Putamen (tissue), 1 donor: Measurements from ENCODE around the gene AMPH.
A peak's percentile ranks its signal among the peaks of the same experiment; 100 is the strongest.

Experiments
- DNase-seq: peaks from one replicate; pipeline ENCODE4 v3.0.0-alpha.2; 2016; ENCODE audit warnings: low spot score

The AMPH gene

DNA sequence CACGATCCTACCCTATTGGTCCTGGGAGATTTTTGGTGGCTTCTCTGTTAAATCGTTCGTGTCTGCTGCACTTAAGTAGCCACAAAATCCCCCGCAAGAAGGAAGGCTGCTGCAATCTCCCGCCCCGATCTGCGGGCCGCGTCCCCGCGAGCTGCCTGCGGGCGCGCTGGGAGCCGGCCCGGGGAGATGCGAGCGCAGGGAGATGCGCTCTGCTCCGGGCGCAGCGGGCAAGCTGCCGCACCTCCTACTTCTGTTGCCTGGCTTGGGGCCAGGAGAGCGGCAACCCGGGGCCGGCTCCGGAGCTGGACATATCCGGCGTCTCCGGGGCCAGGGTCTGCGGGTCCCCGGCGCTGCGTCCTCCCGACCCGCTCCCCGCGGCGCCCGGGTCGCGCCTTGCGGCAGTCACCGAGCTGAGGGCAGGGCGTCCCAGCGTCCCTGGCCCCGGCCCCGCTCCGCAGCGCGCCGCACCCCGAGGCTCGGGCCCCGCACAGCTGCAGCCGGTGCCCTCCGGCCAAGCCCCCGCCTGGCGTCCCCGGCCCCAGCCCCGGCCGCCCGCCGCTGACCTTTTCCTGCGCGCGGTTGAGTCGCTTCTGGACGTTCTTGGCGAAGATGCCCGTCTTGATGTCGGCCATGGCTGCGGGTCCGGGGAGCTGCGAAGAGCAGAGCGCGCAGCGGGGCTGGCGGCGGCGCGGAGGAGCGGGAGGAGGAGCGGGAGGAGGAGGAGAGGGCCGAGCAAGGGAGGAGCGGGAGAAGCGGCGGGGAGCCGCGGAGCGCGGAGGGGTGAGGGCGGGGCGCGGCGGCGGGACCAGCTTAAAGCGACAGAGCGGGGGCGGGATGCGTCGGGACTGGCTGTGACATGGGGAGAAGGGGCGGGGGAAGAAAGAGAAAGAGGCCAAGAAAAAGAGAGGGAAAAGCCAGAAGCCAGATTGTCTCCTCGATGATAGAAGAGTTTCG, at the start of gene AMPH:
TSS of gene AMPH (minus strand) at position 654 of the 954 bp plus-strand sequence. CDS start at position 632, 22 bp downstream.
- peak; percentile 66 for DNase-seq

DNA sequence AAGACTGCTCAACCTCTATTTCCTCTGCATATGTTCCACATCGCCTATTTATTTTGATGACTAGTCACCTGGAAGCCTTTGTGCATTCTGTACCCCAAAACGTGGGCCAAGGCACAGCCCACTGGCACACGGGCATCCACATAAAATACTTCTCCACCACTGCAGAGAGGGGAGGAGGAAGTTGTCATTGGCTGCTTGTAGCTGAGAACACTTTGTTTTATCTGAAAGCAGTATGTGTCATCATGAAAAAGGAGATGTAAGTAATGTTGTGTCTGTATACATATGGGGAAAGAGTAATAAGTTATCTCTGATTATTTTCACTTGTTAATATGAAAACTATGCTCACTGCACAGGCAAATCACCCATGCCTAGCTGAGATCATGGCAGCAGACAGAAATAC, 48.2 kb upstream of the AMPH start:
- no peak for DNase-seq

DNA sequence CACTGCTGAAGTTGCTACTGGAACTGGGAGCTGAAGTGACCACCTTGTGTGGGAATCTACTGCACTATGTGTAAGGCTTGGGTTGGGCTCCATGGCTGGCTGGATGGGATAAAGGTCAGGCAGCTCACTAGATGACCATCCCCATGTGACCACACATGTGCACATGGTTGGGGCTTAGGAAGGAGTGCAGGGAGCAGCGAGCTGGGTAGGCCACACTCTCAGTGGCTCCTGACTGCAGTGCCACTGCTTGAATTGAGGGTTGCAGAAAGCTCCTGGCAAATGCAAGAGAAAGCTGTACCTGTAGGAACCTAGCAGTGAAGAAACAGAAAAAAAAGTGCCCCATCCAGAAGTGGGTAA, 47.5 kb upstream of the AMPH start:
- DNase-seq, result no peak

DNA sequence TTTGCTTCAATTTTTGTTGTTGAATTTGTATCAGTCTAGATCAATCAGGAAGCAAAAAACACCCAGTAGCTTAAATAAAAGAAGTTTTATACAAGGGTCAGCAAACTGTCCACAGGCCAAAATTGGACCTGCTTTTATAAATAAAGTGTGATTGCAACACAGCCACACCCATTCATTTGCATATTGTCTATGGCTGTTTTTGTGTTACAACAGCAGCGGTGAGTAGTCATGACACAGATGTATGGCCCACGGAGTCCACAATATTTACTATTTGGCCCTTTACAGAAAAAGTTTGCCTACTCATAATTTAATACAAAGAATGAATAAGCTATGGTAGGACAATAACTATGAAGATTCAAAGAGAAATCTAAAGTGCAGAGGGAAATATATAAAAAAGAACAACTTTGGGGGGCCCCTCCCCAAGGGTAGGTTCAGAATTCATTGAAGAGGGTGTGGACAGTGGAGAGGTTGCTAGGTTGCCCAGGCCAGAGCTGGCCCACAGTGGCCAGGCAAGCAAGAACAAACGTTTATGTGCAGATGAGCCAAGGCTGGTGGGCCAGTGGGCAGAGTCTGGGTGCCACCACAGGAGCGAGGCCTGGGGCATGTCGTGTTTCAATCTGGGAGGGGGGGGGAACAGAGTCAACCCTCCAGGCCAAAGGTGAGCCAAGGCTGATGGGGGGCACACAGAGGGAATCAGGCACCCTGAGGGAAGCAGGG, 47.0 kb upstream of the AMPH start:
- no peak for DNase-seq

- no peak for DNase-seq
These were observed 44.4 kb upstream of the AMPH start for GRCh38 chr7:38675494-38676106.

GRCh38 chr7:38674513-38674912, 43.3 kb upstream of the AMPH start:
- DNase-seq, result no peak

- DNase-seq, result no peak
These were observed 42.6 kb upstream of the AMPH start for GRCh38 chr7:38673795-38674194.

DNA sequence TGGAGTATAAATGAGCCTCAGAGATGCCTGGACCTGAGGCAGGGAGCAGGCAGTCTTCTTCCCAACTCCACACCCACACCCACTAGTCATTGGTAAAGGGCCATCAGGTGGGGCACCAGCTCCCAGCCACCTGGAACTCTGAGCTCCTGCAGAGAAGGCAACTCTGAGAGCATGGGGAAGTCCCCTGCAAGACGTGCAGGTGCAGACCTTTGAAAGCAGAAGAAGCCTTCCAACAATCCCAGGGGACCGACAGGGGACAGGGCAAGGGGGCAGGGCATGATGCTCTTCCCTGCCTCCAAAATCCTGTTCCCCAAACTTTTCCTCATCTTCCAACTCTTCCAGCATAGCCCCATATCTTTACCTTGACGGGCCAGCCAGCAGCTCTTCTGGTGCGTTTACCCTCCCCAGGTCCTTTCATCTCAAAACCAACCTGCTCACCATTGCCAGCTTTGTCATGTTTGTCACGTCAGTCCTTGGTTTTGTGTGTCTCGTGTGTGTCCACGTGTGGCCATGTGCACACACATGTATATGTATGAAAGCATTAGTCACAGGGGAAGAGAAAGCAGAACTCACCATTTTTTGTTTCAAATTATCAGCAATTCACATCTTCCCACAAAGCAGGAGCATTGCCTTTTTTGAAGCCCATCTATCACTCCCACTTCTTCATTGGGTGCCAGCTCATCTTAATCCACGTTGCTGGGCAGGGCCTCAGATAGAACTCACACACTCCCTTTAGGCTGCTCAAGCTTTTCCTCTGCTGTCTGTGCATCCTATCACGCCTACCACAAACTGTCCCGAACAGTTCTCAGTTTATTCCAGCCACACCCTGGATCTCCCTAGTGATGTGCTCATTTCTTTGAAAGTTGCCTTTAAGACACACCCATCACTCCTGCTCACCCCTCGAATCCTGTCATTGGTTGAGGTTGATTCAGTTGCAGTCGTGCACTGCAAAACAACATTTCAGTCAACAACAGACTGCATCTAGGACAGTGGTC, 41.0 kb upstream of the AMPH start:
- no peak for DNase-seq

- no peak for DNase-seq
These were observed 38.9 kb upstream of the AMPH start for GRCh38 chr7:38669965-38670520.

DNA sequence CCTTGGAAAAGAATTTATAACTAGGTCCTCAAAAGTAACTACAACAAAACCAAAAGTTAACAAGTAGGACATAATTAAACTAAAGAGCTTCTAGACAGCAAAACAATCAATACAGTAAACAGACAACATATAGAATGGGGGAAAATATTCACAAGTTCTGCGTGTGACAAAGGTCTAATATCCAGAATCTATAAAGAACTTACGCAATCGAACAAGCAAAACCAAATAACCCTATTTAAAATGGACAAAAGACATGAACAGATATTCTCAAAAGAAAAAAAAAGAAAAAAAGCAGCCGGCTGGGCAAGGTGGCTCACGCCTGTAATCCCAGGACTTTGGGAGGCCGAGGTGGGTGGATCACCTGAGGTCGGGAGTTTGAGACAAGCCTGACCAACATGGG, 33.8 kb upstream of the AMPH start:
- no peak for DNase-seq

DNA sequence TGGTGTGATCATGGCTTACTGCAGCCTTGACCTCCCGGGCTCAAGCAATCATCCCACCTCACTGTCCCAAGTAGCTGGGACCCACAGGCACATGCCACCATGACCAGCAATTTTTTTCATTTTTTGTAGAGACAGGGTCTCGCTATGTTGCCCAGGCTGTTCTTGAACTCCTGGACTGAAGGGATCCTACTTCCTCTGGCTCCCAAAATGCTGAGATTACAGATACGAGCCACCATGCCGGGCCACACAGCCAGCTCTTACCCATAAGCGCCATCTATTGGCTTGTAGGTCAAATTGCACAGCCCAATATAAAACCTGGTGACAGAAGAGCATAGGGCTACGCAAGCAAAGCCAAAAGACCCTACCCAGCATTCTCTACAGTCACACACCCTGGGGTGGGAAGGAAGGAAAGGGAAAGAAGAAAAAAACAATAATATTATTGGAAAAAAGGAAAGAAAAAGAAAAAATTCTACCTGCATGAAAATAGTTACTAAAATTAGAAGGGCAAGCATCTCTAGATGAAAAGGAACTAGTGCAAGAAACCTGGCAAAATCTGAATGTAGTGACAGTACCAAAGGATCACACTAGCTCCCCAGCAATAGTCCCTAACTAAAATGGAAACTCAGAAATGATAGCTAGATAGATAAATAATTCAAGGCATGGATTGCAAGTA, 29.4 kb upstream of the AMPH start:
- no peak for DNase-seq

DNA sequence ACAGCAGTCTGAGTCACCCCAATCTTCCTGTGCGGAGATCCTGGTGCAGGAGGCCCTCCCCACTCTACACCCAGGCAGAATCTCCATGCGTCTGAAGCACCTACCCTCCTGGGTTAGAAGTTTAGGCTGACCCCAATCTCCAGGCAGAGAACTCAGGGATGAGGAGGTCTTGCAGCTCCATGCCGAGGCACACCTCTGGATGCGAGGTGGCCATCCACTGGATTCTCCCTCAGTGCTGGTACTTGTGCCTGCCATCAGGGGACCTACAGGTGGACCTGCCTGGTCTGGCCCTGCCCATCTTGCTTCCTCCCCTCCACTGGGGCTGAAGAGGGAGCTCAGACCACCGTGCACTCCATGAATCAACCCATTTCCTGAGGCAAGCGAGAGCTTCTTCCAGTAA, 28.8 kb upstream of the AMPH start:
- DNase-seq, result no peak

DNA sequence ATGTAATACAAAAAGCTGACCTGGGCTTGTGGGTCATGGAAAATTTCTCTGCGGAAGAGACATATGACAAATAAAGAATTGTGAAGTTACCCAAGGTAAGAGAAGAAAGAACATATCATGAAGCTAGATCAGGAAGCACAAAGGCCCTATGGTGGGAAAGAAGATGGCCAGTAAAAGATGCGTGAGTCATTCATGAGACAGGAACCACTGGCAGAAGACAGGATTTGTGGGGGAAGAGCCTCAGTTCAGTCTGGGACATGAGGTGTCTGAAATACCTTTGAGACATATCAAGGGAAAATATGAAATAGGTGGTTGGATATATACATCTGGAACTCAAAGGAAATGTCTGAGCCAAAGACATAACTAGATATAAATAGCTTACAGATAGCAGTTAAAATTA, 27.7 kb upstream of the AMPH start:
- no peak for DNase-seq

DNA sequence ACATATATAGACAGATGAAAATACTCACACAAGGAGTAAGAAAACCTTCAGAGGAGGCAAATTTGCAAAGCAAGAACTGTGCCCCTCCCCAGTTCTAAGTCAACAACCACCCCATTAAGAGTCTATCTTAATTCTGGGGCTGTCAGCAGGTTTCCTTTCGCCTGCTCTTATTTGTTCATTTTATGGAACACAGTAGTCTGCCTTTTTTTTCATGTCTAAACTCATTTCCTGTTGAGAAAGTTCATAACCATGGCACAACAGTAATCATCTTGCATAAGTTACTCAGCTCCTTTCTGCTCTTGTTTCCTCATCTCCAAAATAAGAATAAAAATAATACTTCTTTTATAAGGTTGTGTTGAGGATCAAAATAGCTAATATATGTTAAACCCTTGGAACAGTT, 25.8 kb upstream of the AMPH start:
- no peak for DNase-seq

DNA sequence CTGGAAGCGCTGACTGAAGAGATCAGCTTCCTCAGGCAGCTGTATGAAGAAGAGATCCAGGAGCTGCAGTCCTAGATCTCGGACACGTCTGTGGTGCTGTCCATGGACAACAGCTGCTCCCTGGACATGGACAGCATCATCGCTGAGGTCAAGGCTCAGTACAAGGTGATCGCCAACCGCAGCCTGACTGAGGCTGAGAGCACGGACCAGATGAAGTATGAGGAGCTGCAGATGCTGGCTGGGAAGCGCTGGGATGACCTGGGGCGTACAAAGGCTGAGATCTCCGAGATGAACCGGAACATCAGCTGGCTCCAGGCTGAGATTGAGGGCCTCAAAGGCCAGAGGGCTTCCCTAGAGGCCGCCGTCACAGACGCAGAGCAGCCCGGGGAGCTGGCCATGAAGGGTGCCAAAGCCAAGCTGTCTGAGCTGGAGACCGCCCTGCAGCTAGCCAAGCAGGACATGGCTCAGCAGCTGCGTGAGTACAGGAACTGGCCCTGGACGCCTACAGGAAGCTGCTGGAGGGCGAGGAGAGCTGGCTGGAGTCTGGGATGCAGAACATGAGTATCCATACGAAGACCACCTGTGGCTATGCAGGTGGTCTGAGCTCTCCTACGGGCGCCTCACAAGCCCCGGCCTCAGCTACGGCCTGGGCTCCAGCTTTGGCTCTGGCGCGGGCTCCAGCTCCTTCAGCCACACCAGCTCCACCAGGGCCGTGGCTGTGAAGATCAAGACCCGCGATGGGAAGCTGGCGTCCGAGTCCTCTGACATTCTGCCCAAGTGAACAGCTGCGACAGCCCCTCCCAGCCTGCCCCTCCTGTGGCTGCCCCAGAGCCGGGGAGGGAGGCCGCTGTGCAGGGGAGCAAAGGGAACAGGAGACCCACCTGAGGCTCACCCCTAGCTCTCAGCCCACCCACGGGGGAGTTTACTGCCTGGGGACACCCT, 24.9 kb upstream of the AMPH start:
- DNase-seq, result no peak

DNA sequence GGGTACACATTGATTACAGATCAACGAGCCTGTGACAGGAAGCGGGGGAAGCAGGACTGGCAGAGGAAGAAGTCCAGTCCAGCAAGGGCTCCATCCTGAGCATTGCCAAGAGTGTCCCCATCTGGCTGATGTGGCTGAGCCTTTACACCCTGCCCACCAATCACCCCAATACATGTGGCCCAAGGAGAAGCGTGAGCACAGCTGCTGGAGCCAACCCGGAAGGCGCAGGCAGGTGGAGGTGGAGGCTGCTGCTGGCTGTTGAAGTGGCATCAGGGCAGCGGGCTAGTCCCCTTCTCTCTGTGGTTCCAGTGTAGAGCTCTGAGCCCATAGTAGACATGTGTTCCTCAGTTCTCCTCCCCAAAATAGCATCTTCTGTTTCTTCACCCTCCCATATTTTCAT, 6.8 kb upstream of the AMPH start:
- DNase-seq, result no peak

DNA sequence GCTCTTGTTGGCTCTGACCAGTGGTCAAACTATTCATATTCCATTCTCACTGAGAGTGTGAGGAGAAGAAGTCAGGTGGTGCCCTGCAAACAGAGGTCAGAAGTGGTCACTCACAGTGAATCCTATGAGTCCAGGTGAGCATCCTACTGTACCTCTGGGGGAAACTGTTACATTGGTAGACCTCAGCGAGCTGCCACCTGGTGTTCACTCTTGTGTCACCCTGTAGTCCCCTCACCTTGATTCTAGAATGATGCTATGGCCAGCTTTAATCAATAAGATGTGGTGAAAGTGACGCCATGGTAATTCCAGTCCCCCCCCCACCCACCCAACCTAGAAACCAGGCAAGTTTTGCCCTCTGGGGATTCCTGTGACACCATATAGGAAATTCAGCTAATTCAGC, 1.2 kb upstream of the AMPH start:
- no peak for DNase-seq

DNA sequence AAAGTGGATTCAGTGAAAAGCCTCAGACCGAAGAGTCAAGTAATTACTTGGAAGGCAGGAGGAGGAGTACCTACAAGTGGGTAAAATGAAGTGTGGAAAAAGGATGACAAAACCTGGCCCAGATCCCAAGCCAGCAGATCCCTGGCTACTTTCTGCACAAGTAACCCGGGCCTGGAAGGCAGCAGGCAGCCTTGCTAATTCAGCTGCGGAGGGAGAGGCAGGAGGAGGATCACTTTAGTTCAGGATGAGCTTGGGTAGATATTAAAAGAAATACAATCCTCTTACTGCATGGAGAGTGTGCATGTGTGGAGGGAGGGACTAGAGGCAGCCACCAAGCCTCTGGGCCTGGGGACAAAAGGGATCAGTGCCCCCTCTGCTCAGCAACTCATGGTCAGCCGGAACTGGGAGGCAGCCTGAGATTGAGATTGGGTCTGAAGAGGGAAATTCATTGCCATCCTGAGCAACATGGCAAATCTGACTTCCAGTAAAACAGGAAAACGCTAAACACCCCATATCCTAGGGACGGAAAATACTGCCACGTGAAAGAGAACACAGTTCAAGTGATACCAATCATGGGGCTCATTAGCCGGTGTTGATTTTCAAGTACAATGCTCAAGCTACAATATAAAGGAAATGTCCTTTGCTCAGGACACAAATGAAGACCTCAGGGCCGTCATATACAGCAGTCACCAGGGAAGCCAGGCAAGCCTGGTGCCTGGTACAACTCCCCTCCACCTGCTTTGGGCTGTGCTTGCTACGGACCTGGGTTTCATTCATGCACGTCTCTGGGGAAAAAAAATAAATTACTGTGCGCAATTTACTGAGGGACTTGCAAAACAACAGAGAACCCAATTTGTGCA, 1.3 kb downstream of the AMPH start:
- DNase-seq, result no peak
